T-helper 1 cell treated with Interleukin-12 subunit alpha and Interleukin-12 subunit beta and Interleukin-4 antibody, amounts not matched to agents 30 μg/mL and 1 μg/mL, for 36 hours (primary cell): ENCODE results near the gene FAM53B.
A peak's percentile ranks its signal among the peaks of the same experiment; 100 is the strongest.
"Not testable (repeated sequence)": the region's sequence is repeated elsewhere in the genome, so short reads cannot be mapped to it uniquely, and the experiment has no call there.

Experiments
- H3K27ac Mint-ChIP-seq: one replicate; pipeline ENCODE4 v1.8.0; 2021; ENCODE audit warnings: mild to moderate bottlenecking, mixed read lengths
- H3K27me3 Mint-ChIP-seq: one replicate; pipeline ENCODE4 v1.8.0; 2021; ENCODE audit warnings: low read depth, mixed read lengths
- H3K36me3 Mint-ChIP-seq: one replicate; pipeline ENCODE4 v1.8.0; 2021; ENCODE audit warnings: low read depth, mixed read lengths
- H3K4me1 Mint-ChIP-seq: one replicate; pipeline ENCODE4 v1.8.0; 2021; ENCODE audit warnings: low read depth, mixed read lengths
- H3K4me3 Mint-ChIP-seq: one replicate; pipeline ENCODE4 v1.8.0; 2021; ENCODE audit warnings: mild to moderate bottlenecking, moderate library complexity, mixed read lengths
- H3K9me3 Mint-ChIP-seq: one replicate; pipeline ENCODE4 v1.8.0; 2021; ENCODE audit warnings: mixed read lengths

The FAM53B gene

GRCh38 chr10:124744102-124745050, at the start of gene FAM53B:
FAM53B (minus strand) TSS chr10:124744378; CDS start chr10:124706713, 37,665 bp downstream.
- Mint-ChIP-seq H3K9me3 (no peaks in the 10 kb centered on the region), H3K4me1 (peaks cover 51% of the 10 kb centered on the region), H3K27me3 (peaks cover 29% of the 10 kb centered on the region), H3K27ac (peak within 1 kb of the TSS; percentile 96), H3K4me3 (peak within 1 kb of the TSS; percentile 99), H3K36me3 (peaks cover 22% of the 10 kb centered on the region)

- H3K4me1 Mint-ChIP-seq = peaks cover 11% of the 10 kb centered on the region
- H3K27ac Mint-ChIP-seq = peak overlapping the region; percentile 76
Observed at GRCh38 chr10:124792998-124793352, 48.8 kb upstream of the FAM53B start.

GRCh38 chr10:124791547-124792348, 47.6 kb upstream of the FAM53B start, which contains the start of gene EEF1AKMT2:
EEF1AKMT2 (minus strand) TSS chr10:124791887; CDS start chr10:124791833, 54 bp downstream.
- Mint-ChIP-seq H3K4me3 (peak within 1 kb of the TSS; percentile 87), H3K36me3 (peaks cover 8% of the 10 kb centered on the region), H3K27ac (peak within 1 kb of the TSS; percentile 94), H3K9me3 (no peaks in the 10 kb centered on the region), H3K4me1 (peaks cover 11% of the 10 kb centered on the region), H3K27me3 (peaks cover 13% of the 10 kb centered on the region)

More at GRCh38 chr10:124792998-124793352, 48.8 kb upstream of the FAM53B start:
- peaks cover 4% of the 10 kb centered on the region for H3K36me3 Mint-ChIP-seq
- H3K9me3 Mint-ChIP-seq = no peaks in the 10 kb centered on the region
- H3K27me3 Mint-ChIP-seq = peaks cover 18% of the 10 kb centered on the region
- H3K4me3 Mint-ChIP-seq = peak overlapping the region; percentile 87

- not testable (repeated sequence) for H3K9me3 Mint-ChIP-seq, H3K4me3 Mint-ChIP-seq, H3K4me1 Mint-ChIP-seq, H3K27ac Mint-ChIP-seq, H3K27me3 Mint-ChIP-seq
- H3K36me3 Mint-ChIP-seq = peaks cover 20% of the 10 kb centered on the region
Observed at GRCh38 chr10:124782900-124783299, 38.7 kb upstream of the FAM53B start.

- H3K9me3 Mint-ChIP-seq = no peaks in the 10 kb centered on the region
- H3K4me1 Mint-ChIP-seq = no peaks in the 10 kb centered on the region
- H3K4me3 Mint-ChIP-seq = no peak overlapping the region
- H3K36me3 Mint-ChIP-seq = peaks cover 38% of the 10 kb centered on the region
- H3K27ac Mint-ChIP-seq = no peak overlapping the region
- H3K27me3 Mint-ChIP-seq = no peaks in the 10 kb centered on the region
Observed at GRCh38 chr10:124768791-124769190, 24.6 kb upstream of the FAM53B start.

- Mint-ChIP-seq H3K9me3 (no peaks in the 10 kb centered on the region), H3K27ac (no peak overlapping the region), H3K36me3 (peaks cover 35% of the 10 kb centered on the region), H3K4me1 (peaks cover 5% of the 10 kb centered on the region), H3K27me3 (no peaks in the 10 kb centered on the region), H3K4me3 (no peak overlapping the region)
Observed at GRCh38 chr10:124765256-124765655, 21.1 kb upstream of the FAM53B start.

GRCh38 chr10:124763267-124763666, 19.1 kb upstream of the FAM53B start:
- no peak overlapping the region for H3K27ac Mint-ChIP-seq
- H3K4me1 Mint-ChIP-seq = peaks cover 5% of the 10 kb centered on the region
- H3K36me3 Mint-ChIP-seq = peaks cover 38% of the 10 kb centered on the region

GRCh38 chr10:124762281-124762680, 18.1 kb upstream of the FAM53B start:
- Mint-ChIP-seq H3K36me3 (peaks cover 36% of the 10 kb centered on the region), H3K4me3 (no peak overlapping the region), H3K9me3 (no peaks in the 10 kb centered on the region), H3K4me1 (peaks cover 5% of the 10 kb centered on the region), H3K27me3 (no peaks in the 10 kb centered on the region), H3K27ac (no peak overlapping the region)

More at GRCh38 chr10:124763267-124763666, 19.1 kb upstream of the FAM53B start:
- Mint-ChIP-seq H3K27me3 (no peaks in the 10 kb centered on the region), H3K9me3 (no peaks in the 10 kb centered on the region), H3K4me3 (no peak overlapping the region)

GRCh38 chr10:124756156-124756903, 12.2 kb upstream of the FAM53B start:
- H3K27me3 Mint-ChIP-seq = no peaks in the 10 kb centered on the region
- H3K9me3 Mint-ChIP-seq = no peaks in the 10 kb centered on the region
- no peak overlapping the region for H3K4me3 Mint-ChIP-seq
- peaks cover 41% of the 10 kb centered on the region for H3K36me3 Mint-ChIP-seq
- H3K4me1 Mint-ChIP-seq = peaks cover 5% of the 10 kb centered on the region
- H3K27ac Mint-ChIP-seq = no peak overlapping the region

GRCh38 chr10:124755581-124755980, 11.4 kb upstream of the FAM53B start:
- H3K9me3 Mint-ChIP-seq = no peaks in the 10 kb centered on the region
- peaks cover 35% of the 10 kb centered on the region for H3K36me3 Mint-ChIP-seq
- peaks cover 2% of the 10 kb centered on the region for H3K4me1 Mint-ChIP-seq
- no peak overlapping the region for H3K4me3 Mint-ChIP-seq
- no peaks in the 10 kb centered on the region for H3K27me3 Mint-ChIP-seq
- no peak overlapping the region for H3K27ac Mint-ChIP-seq

GRCh38 chr10:124754227-124754626, 10.0 kb upstream of the FAM53B start:
- Mint-ChIP-seq H3K4me3 (no peak overlapping the region), H3K9me3 (no peaks in the 10 kb centered on the region), H3K36me3 (peaks cover 28% of the 10 kb centered on the region), H3K27ac (no peak overlapping the region), H3K4me1 (peaks cover 4% of the 10 kb centered on the region), H3K27me3 (no peaks in the 10 kb centered on the region)

- Mint-ChIP-seq H3K36me3 (peaks cover 13% of the 10 kb centered on the region), H3K27ac (peak overlapping the region; percentile 83), H3K27me3 (no peaks in the 10 kb centered on the region), H3K4me3 (peak overlapping the region; percentile 46), H3K9me3 (no peaks in the 10 kb centered on the region), H3K4me1 (peaks cover 22% of the 10 kb centered on the region)
Observed at GRCh38 chr10:124748953-124749645, 4.9 kb upstream of the FAM53B start.

- Mint-ChIP-seq H3K4me1 (peaks cover 22% of the 10 kb centered on the region), H3K4me3 (no peak overlapping the region), H3K36me3 (peaks cover 13% of the 10 kb centered on the region), H3K27me3 (no peaks in the 10 kb centered on the region), H3K27ac (no peak overlapping the region), H3K9me3 (no peaks in the 10 kb centered on the region)
Observed at GRCh38 chr10:124748166-124748565, 4.0 kb upstream of the FAM53B start.
